ENCODE data around the gene UBE2D2. TPM values are rescaled to one million over a fixed set of nuclear protein-coding genes. Genes with fewer than 3 reads are reported as not detected.

The UBE2D2 gene
- total and polyA plus RNA-seq, 2 of the 13 experiments (the other 11 are each of a cell fraction or from before 2014, with no cell fraction given): 79.1 to 109 TPM

GRCh38 chr5:139523635-139524445 lies 37.3 kb upstream of the UBE2D2 start (continued):
- TF ChIP-seq PRDM10 (CRISPR knock-in tag; IDR thresholded peaks at IDR 0.05; ENCODE audit: low read depth) (no peak), SOX5 (CRISPR knock-in tag; IDR thresholded peaks at IDR 0.05; ENCODE audit: borderline replicate concordance) (peak; percentile 80)

DNA sequence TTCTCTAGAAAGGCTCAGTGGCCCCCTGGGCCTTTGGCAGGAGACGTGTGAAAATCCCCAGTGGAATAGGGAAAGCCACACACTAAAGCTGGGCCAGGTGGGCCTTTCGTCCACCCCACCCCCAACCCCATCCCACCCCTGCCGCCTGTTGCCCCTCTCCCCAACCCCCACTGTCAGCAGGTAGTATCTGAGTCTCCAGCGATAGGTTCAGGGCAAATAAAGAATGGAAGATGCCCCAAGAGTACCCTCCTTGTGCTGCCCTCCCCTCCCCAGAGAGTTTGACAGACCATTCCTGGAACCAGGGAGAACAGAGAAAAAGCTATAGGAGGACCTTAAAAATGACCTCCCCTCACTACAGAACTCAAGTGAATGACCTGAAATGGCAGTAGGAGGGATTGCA lies 36.7 kb upstream of the UBE2D2 start:
- in situ Hi-C loops (cut with HindIII; ENCODE audit: extremely low pct_ligation_motif_present, low pct_unique_long_range_greater_than_20kb): no loop called here
- no peak for FAIRE-seq
- 100% methylated on average over 3 of the region's 4 CpGs for WGBS (ENCODE audit: low lambda C conversion rate)
- TF ChIP-seq ZNF879 (CRISPR knock-in tag; IDR thresholded peaks at IDR 0.05): no peak
- TF ChIP-seq ZXDC (CRISPR knock-in tag; IDR thresholded peaks at IDR 0.05): no peak
- TF ChIP-seq PRMT3 (CRISPR knock-in tag; IDR thresholded peaks at IDR 0.05; ENCODE audit: borderline replicate concordance, low read depth): no peak
- TF ChIP-seq ZNF788 (CRISPR knock-in tag; IDR thresholded peaks at IDR 0.05; ENCODE audit: borderline replicate concordance): no peak
- TF ChIP-seq PRDM10 (CRISPR knock-in tag; IDR thresholded peaks at IDR 0.05; ENCODE audit: low read depth): no peak
- no peak for TF ChIP-seq ZNF607 (CRISPR knock-in tag; IDR thresholded peaks at IDR 0.05; ENCODE audit: borderline replicate concordance)

More for the DNA sequence above, 36.7 kb upstream of the UBE2D2 start:
- intact Hi-C loops (cut with micrococcal nuclease; ENCODE audit: unreplicated experiment): no loop called here
- CTCF ChIA-PET (ENCODE audit: low intra/inter-chr PET ratio, low total read pairs): no interaction called here
- Histone ChIP-seq H3K27me3 (ENCODE audit: control insufficient read depth in 1 of 2, insufficient read depth in 2 of 2, low read length in 2 of 2) (no peaks in the 10 kb centered on the region; a peak in 1 of 5 replicates), H3K4me3 (replicated peaks in 1 of 3; ENCODE audit: insufficient read depth in 1 of 3, low read depth in 2 of 3, low read length in 3 of 3) (peak overlapping the region in 1 of 3 experiments; percentile 41; a peak in 2 of 6 replicates), H3K4me2 (ENCODE audit: low read depth, low read length) (peak overlapping the region; percentile 82), H3K36me3 (replicated peaks in 1 of 2; ENCODE audit: control insufficient read depth in 1 of 2, insufficient read depth in 2 of 2, low read length in 2 of 2) (no peaks in the 10 kb centered on the region), H3K9ac (ENCODE audit: insufficient read depth, low read depth, low read length) (peak overlapping the region; percentile 74; the same call in 1 of the 2 replicates), H3K27ac (ENCODE audit: extremely low read length, insufficient read depth, low read length) (peak overlapping the region; percentile 60), H4K20me1 (ENCODE audit: insufficient read depth, low read length) (no peaks in the 10 kb centered on the region), H3K4me1 (ENCODE audit: insufficient read depth, low read length) (peaks cover 74% of the 10 kb centered on the region), H3K79me2 (ENCODE audit: insufficient read depth, low read length) (peaks cover 52% of the 10 kb centered on the region), H3K9me3 (ENCODE audit: low read length) (no peaks in the 10 kb centered on the region), H2AFZ (ENCODE audit: low read length) (peak overlapping the region; percentile 62)
- ATAC-seq: no peak
- DNase-seq (ENCODE audit: low spot score): no peak
- POLR2A ChIA-PET: interaction anchor here (1.0 to 2.4 kb wide), 2 partner anchors 21 kb away, joined by 3 to 10 read pairs; no protein-coding TSS in a partner anchor
- no TSS peak for BruUV-seq (replicated peaks)
